ENCODE data around the gene PHF10. TPM values are rescaled to one million over a fixed set of nuclear protein-coding genes. Genes with fewer than 3 reads are reported as not detected.
"Not testable (repeated sequence)": the region's sequence is repeated elsewhere in the genome, so short reads cannot be mapped to it uniquely, and the experiment has no call there.

The PHF10 gene
- total RNA-seq (2014; rRNA removed; shearing (Covaris generic)): 20.0 and 20.1 TPM in 2 replicates

GRCh38 chr6:169724494-169725124, at the start of gene PHF10:
TSS of gene PHF10 (minus strand) at chr6:169724500. CDS start at chr6:169723931, 569 bp downstream.
- no peak for DNase-seq (ENCODE audit: low spot score)

GRCh38 chr6:169766921-169767736, 42.8 kb upstream of the PHF10 start:
- DNase-seq (ENCODE audit: low spot score): no peak

GRCh38 chr6:169766232-169766631, 41.9 kb upstream of the PHF10 start:
- no peak for DNase-seq (ENCODE audit: low spot score)

- not testable (repeated sequence) for DNase-seq (ENCODE audit: low spot score)
These were observed 41.5 kb upstream of the PHF10 start for GRCh38 chr6:169765789-169766188.

GRCh38 chr6:169763881-169764280, 39.6 kb upstream of the PHF10 start:
- DNase-seq (ENCODE audit: low spot score): no peak

- DNase-seq (ENCODE audit: low spot score): no peak
These were observed 39.0 kb upstream of the PHF10 start for GRCh38 chr6:169763308-169763707.

GRCh38 chr6:169755162-169755561, 30.9 kb upstream of the PHF10 start:
- no peak for DNase-seq (ENCODE audit: low spot score)

- DNase-seq (ENCODE audit: low spot score): peak; percentile 43
These were observed 27.8 kb upstream of the PHF10 start for GRCh38 chr6:169752074-169752623.

GRCh38 chr6:169751242-169752073, 27.2 kb upstream of the PHF10 start, which contains the start of the genes DYNLT2 and ERMARD:
TSS of gene DYNLT2 (minus strand) at chr6:169751572. CDS start at chr6:169751458, 114 bp downstream.
TSS of gene ERMARD (plus strand) at chr6:169751622. CDS start at chr6:169751658, 36 bp downstream.
- DNase-seq (ENCODE audit: low spot score): peak; percentile 97

GRCh38 chr6:169746556-169746955, 22.3 kb upstream of the PHF10 start:
- no peak for DNase-seq (ENCODE audit: low spot score)

GRCh38 chr6:169745405-169745804, 21.1 kb upstream of the PHF10 start:
- no peak for DNase-seq (ENCODE audit: low spot score)

GRCh38 chr6:169741344-169741743, 17.0 kb upstream of the PHF10 start:
- DNase-seq (ENCODE audit: low spot score): no peak

- DNase-seq (ENCODE audit: low spot score): no peak
These were observed 14.8 kb upstream of the PHF10 start for GRCh38 chr6:169738976-169739529.

- DNase-seq (ENCODE audit: low spot score): no peak
These were observed 14.1 kb upstream of the PHF10 start for GRCh38 chr6:169738204-169738975.

GRCh38 chr6:169729961-169730360, 5.7 kb upstream of the PHF10 start:
- DNase-seq (ENCODE audit: low spot score): no peak

- no peak for DNase-seq (ENCODE audit: low spot score)
These were observed 2.7 kb upstream of the PHF10 start for GRCh38 chr6:169726963-169727362.

GRCh38 chr6:169726049-169726400, 1.7 kb upstream of the PHF10 start:
- DNase-seq (ENCODE audit: low spot score): no peak

GRCh38 chr6:169725125-169726048, 1.1 kb upstream of the PHF10 start:
- peak; percentile 71 for DNase-seq (ENCODE audit: low spot score)

GRCh38 chr6:169723991-169724493, 258 bp downstream of the PHF10 start:
- DNase-seq (ENCODE audit: low spot score): peak; percentile 27
